ENCODE results near the gene TMEM178B.

DNA sequence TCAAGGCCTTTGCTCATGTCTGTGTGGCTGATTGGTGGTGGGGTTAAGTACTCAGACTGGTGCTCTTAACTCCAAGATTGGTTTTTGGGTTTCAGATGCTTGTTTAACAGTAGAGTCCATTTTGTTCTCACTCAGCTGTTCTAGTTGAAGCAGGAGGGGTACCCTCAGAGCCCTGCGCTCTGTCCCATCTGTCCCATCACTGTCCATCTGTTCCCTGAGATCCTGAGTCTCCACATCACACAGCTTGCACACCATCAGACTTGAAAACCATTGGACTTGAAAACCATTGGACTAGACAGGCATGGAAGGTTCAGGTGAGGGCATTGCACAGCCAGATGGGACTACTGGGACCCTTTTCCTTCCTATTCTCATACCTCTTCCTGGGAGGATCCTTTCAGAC lies 39.3 kb downstream of the TMEM178B start:
- TF ChIP-seq, protein P1, sequence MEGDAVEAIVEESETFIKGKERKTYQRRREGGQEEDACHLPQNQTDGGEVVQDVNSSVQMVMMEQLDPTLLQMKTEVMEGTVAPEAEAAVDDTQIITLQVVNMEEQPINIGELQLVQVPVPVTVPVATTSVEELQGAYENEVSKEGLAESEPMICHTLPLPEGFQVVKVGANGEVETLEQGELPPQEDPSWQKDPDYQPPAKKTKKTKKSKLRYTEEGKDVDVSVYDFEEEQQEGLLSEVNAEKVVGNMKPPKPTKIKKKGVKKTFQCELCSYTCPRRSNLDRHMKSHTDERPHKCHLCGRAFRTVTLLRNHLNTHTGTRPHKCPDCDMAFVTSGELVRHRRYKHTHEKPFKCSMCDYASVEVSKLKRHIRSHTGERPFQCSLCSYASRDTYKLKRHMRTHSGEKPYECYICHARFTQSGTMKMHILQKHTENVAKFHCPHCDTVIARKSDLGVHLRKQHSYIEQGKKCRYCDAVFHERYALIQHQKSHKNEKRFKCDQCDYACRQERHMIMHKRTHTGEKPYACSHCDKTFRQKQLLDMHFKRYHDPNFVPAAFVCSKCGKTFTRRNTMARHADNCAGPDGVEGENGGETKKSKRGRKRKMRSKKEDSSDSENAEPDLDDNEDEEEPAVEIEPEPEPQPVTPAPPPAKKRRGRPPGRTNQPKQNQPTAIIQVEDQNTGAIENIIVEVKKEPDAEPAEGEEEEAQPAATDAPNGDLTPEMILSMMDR (IDR thresholded peaks at IDR 0.05): no peak
- TF ChIP-seq POLR2A (IDR thresholded peaks at IDR 0.05): no peak
